ENCODE results near the gene PALLD.

PALLD gene

GRCh38 chr4:168633496-168633895, 136.6 kb downstream of the PALLD start:
- peak overlapping the region; percentile 76 for H3K4me3 ChIP-seq (ENCODE audit: low read depth, low read length)
- no peak for DNase-seq (ENCODE audit: low read depth)

DNA sequence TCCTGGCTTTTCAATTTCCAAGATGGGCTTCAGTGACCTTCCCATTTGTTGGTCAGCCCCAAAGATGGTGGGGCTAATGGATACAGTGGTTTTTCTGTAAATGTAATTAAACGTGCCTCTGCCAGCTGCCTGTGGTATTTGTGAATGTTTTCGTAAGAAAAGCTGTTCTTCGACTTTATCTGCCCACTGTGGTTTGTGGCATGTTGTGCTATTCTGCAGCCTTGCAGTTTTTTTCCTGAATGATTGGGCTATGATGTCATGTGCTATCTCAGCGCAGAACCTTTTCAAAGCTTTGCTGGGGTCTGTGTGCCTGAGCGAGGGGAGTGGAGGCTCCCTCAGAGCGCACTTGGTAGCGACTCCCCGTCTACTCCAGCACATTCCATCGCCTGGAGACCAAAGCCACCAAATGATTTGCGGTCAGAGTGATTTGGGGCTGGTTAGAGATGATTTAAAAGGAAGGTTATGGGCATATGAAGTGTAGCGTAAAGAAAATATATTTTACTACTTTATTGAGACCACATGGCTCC, 137.5 kb downstream of the PALLD start:
- H3K4me3 ChIP-seq (ENCODE audit: low read depth, low read length), result peak overlapping the region; percentile 76
- peak; percentile 98 for DNase-seq (ENCODE audit: low read depth)

DNA sequence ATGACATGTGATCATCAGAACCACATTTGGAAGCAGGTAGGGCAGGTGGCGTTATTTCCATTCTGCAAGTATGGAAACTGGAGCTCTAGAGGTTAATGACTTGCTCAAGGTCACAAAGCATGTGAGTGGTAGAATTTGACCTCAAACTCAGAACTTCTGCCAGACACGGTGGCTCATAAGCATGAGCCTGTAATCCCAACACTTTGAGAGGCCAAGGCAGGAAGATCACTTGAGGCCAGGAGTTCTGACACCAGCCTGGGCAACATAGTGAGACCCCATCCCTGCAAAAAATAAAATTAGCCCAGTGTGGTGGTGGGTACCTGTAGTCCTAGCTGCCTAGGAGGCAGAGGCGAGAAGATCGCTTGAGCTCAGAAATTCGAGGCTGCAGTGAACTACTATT, 139.2 kb downstream of the PALLD start:
- DNase-seq (ENCODE audit: low read depth), result no peak
- no peak overlapping the region for H3K4me3 ChIP-seq (ENCODE audit: low read depth, low read length)

DNA sequence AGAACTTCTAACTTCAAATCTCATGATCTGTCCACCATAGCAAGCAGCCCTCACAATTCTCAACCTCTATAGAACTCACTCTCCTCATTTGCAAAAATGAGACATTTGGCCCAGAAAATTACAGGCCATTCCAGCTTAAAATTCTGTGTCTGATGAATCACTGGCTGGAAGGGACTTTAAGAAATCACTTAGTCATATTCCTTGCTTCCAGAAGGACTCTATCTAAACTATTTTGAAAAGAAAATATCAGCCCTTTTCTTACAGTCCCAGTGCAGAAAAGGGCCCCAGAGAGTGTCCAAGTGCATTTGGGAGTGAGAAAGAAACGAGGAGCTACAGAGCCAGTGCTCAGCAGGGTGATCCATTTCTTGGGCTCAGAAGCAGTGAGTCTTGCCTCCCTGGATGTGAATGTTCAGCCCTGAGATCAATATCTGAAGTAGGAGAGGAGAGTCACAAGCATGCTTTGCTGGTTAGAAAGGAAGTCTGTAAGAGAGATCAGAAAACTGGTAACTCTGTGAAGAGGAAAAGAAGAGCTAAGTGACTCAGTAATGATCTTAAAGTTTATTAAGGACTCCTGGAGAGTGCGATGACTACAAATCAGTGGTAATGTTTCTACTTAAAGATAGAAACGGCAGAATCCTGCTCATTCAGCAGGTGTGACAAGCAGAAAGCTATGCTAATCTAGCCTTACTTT, 139.8 kb downstream of the PALLD start:
- peak; percentile 59 for DNase-seq (ENCODE audit: low read depth)
- peak overlapping the region; percentile 20 for H3K4me3 ChIP-seq (ENCODE audit: low read depth, low read length)

GRCh38 chr4:168637872-168638756, 141.3 kb downstream of the PALLD start:
- peak; percentile 32 for DNase-seq (ENCODE audit: low read depth)

GRCh38 chr4:168639914-168640313, 143.1 kb downstream of the PALLD start:
- DNase-seq (ENCODE audit: low read depth), result no peak
- H3K4me3 ChIP-seq (ENCODE audit: low read depth, low read length), result no peak overlapping the region

More at GRCh38 chr4:168637872-168638756, 141.3 kb downstream of the PALLD start:
- H3K4me3 ChIP-seq (ENCODE audit: low read depth, low read length), result no peak overlapping the region

DNA sequence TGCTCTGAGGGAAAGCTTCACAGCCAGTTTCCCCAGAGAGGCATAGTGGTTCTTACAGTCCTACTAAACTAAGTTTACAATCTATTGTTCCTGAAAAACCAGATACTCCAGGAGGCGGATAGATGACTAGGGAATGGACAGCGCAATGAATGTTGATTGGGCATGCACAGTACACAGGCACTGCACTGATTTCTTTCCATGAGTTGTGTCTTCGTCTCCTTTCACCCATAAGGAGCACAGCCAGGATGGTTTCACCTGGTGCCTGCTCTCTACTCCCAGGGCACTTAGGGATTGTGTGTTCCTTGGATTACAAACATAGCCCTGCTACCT, 144.9 kb downstream of the PALLD start:
- H3K4me3 ChIP-seq (ENCODE audit: low read depth, low read length), result no peak overlapping the region
- DNase-seq (ENCODE audit: low read depth), result no peak

DNA sequence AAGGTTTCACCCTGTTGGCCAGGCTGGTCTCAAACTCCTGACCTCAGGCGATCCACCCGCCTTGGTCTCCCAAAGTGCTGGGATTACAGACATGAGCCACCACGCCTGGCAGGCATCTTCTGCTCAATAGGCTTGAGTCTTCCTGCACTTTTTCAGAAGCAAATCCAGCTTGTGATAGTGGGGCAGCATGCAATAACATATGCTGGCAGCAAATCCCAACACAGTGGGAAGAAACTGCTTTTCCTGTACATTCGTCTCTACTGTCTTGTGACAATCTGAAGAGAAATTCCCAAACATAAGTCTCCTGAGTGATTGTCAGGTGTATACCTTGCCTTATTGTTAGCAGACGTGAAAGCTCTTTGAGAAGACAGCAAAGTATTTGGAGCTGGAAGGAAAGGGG, 145.7 kb downstream of the PALLD start:
- no peak overlapping the region for H3K4me3 ChIP-seq (ENCODE audit: low read depth, low read length)
- no peak for DNase-seq (ENCODE audit: low read depth)

GRCh38 chr4:168643111-168643795, 146.4 kb downstream of the PALLD start:
- H3K4me3 ChIP-seq (ENCODE audit: low read depth, low read length), result no peak overlapping the region
- no peak for DNase-seq (ENCODE audit: low read depth)

- DNase-seq (ENCODE audit: low read depth), result no peak
These were observed 146.9 kb downstream of the PALLD start for GRCh38 chr4:168643796-168644159.

GRCh38 chr4:168646001-168646768, 149.3 kb downstream of the PALLD start:
- no peak overlapping the region for H3K4me3 ChIP-seq (ENCODE audit: low read depth, low read length)
- DNase-seq (ENCODE audit: low read depth), result no peak

More at GRCh38 chr4:168643796-168644159, 146.9 kb downstream of the PALLD start:
- no peak overlapping the region for H3K4me3 ChIP-seq (ENCODE audit: low read depth, low read length)

GRCh38 chr4:168647646-168648375, 151.0 kb downstream of the PALLD start:
- no peak overlapping the region for H3K4me3 ChIP-seq (ENCODE audit: low read depth, low read length)
- no peak for DNase-seq (ENCODE audit: low read depth)

GRCh38 chr4:168648494-168648893, 151.6 kb downstream of the PALLD start:
- DNase-seq (ENCODE audit: low read depth), result no peak
- H3K4me3 ChIP-seq (ENCODE audit: low read depth, low read length), result no peak overlapping the region

GRCh38 chr4:168648929-168649328, 152.1 kb downstream of the PALLD start:
- peak; percentile 36 for DNase-seq (ENCODE audit: low read depth)
- H3K4me3 ChIP-seq (ENCODE audit: low read depth, low read length), result no peak overlapping the region

- H3K4me3 ChIP-seq (ENCODE audit: low read depth, low read length), result no peak overlapping the region
- no peak for DNase-seq (ENCODE audit: low read depth)
These were observed 154.5 kb downstream of the PALLD start for GRCh38 chr4:168651374-168651773.

- DNase-seq (ENCODE audit: low read depth), result no peak
- H3K4me3 ChIP-seq (ENCODE audit: low read depth, low read length), result no peak overlapping the region
These were observed 155.0 kb downstream of the PALLD start for GRCh38 chr4:168651864-168652263.

- no peak for DNase-seq (ENCODE audit: low read depth)
These were observed 155.9 kb downstream of the PALLD start for GRCh38 chr4:168652755-168653154.

GRCh38 chr4:168654104-168654847, 157.4 kb downstream of the PALLD start:
- no peak for DNase-seq (ENCODE audit: low read depth)
- H3K4me3 ChIP-seq (ENCODE audit: low read depth, low read length), result no peak overlapping the region

More at GRCh38 chr4:168652755-168653154, 155.9 kb downstream of the PALLD start:
- no peak overlapping the region for H3K4me3 ChIP-seq (ENCODE audit: low read depth, low read length)
